Uterus (tissue), 2 donors: ENCODE data around the gene FNBP1.

ENCODE experiments used
- CTCF ChIP-seq, 4 experiments: fragments of 200-600 bp in 2 of 4; fragments of 450-650 bp in 2 of 4; sonication (generic) in 2 of 4; IDR thresholded peaks; one replicate each; pipeline ENCODE4 v1.5.1; 2016 to 2019; ENCODE audit warnings: antibody characterized with exemption in 4 of 4, mild to moderate bottlenecking in 2 of 4, moderate library complexity in 1 of 4
- POLR2A ChIP-seq, 2 donors: fragments of 450-650 bp; IDR thresholded peaks; one replicate each; pipeline ENCODE4 v1.6.1; 2016; ENCODE audit warnings: antibody characterized with exemption in 2 of 2, mild to moderate bottlenecking in 1 of 2, moderate library complexity in 1 of 2

GRCh38 chr9:129918296-129918950 lies 124.6 kb downstream of the FNBP1 start:
- TF ChIP-seq CTCF (IDR thresholded peaks at IDR 0.05) (no peak), POLR2A (IDR thresholded peaks at IDR 0.05) (no peak)
